ENCODE data around the gene BEAN1. TPM values are rescaled to one million over a fixed set of nuclear protein-coding genes. Genes with fewer than 3 reads are reported as not detected.

Gene BEAN1
- total RNA-seq, 1 experiment from 2014 or later = 1.9 TPM

GRCh38 chr16:66431760-66432159 is 4.7 kb downstream of the BEAN1 start:
- no TSS peak for BruUV-seq (replicated peaks)
- CTCF ChIA-PET = no interaction called here

GRCh38 chr16:66432429-66432828 is 5.3 kb downstream of the BEAN1 start:
- Histone ChIP-seq H2AFZ (ENCODE audit: low read length) (no peak overlapping the region), H3K27ac (ENCODE audit: low read length) (no peak overlapping the region), H3K4me1 (ENCODE audit: insufficient read depth, low read length) (peaks cover 10% of the 10 kb centered on the region), H3K79me2 (ENCODE audit: low read length) (no peaks in the 10 kb centered on the region), H3K4me2 (ENCODE audit: low read length) (no peak overlapping the region), H3F3A (ENCODE audit: low read length, unreplicated experiment) (no peaks in the 10 kb centered on the region), H4K20me1 (ENCODE audit: low read length) (no peaks in the 10 kb centered on the region), H3K4me3 (ENCODE audit: low read length) (no peak overlapping the region), H3K27me3 (ENCODE audit: low read length) (no peaks in the 10 kb centered on the region), H3K9ac (ENCODE audit: low read length) (no peak overlapping the region), H3K9me2 (replicated peaks; ENCODE audit: low read length) (no peaks in the 10 kb centered on the region), H3K36me3 (ENCODE audit: low read depth, low read length) (no peaks in the 10 kb centered on the region), H3K9me3 (ENCODE audit: low read length) (no peaks in the 10 kb centered on the region)
- DNase-seq (no peak), ATAC-seq (no peak)
- TF ChIP-seq CTCF (conservative IDR thresholded peaks at IDR 0.05; ENCODE audit: low read depth, low read length) (no peak), EZH2 (IDR thresholded peaks at IDR 0.05; ENCODE audit: low read length, unreplicated experiment) (no peak), EZH2phosphoT487 (IDR thresholded peaks at IDR 0.05; ENCODE audit: borderline replicate concordance, low read length) (no peak)
- ChIA-PET POLR2A (ENCODE audit: unreplicated experiment) (no interaction called here), CTCF (no interaction called here)
- intact Hi-C loops (cut with micrococcal nuclease) = no loop called here
- no TSS peak for BruUV-seq (replicated peaks)

More at GRCh38 chr16:66431760-66432159, 4.7 kb downstream of the BEAN1 start:
- Histone ChIP-seq H3K36me3 (ENCODE audit: low read depth, low read length) (no peaks in the 10 kb centered on the region), H3K4me2 (ENCODE audit: low read length) (no peak overlapping the region), H2AFZ (ENCODE audit: low read length) (no peak overlapping the region), H3K27me3 (ENCODE audit: low read length) (no peaks in the 10 kb centered on the region), H3K79me2 (ENCODE audit: low read length) (no peaks in the 10 kb centered on the region), H3K9me3 (ENCODE audit: low read length) (no peaks in the 10 kb centered on the region), H3K4me3 (ENCODE audit: low read length) (no peak overlapping the region), H3K9me2 (replicated peaks; ENCODE audit: low read length) (no peaks in the 10 kb centered on the region), H4K20me1 (ENCODE audit: low read length) (no peaks in the 10 kb centered on the region), H3K4me1 (ENCODE audit: insufficient read depth, low read length) (peaks cover 10% of the 10 kb centered on the region), H3F3A (ENCODE audit: low read length, unreplicated experiment) (no peaks in the 10 kb centered on the region), H3K27ac (ENCODE audit: low read length) (no peak overlapping the region), H3K9ac (ENCODE audit: low read length) (no peak overlapping the region)
- intact Hi-C loops (cut with micrococcal nuclease) = no loop called here
- DNase-seq = no peak
- TF ChIP-seq EZH2phosphoT487 (IDR thresholded peaks at IDR 0.05; ENCODE audit: borderline replicate concordance, low read length) = no peak
- no peak for ATAC-seq
- POLR2A ChIA-PET (ENCODE audit: unreplicated experiment) = no interaction called here

GRCh38 chr16:66434619-66435430 is 7.7 kb downstream of the BEAN1 start:
- no peak for TF ChIP-seq EZH2 (IDR thresholded peaks at IDR 0.05; ENCODE audit: low read length, unreplicated experiment)
- TF ChIP-seq EZH2phosphoT487 (IDR thresholded peaks at IDR 0.05; ENCODE audit: borderline replicate concordance, low read length) = no peak
- Histone ChIP-seq H3K9me3 (ENCODE audit: low read length) (no peaks in the 10 kb centered on the region), H3K9ac (ENCODE audit: low read length) (no peak overlapping the region), H3K27ac (ENCODE audit: low read length) (no peak overlapping the region), H2AFZ (ENCODE audit: low read length) (no peak overlapping the region), H3K4me2 (ENCODE audit: low read length) (no peak overlapping the region), H3K36me3 (ENCODE audit: low read depth, low read length) (no peaks in the 10 kb centered on the region), H3K9me2 (replicated peaks; ENCODE audit: low read length) (no peaks in the 10 kb centered on the region), H3F3A (ENCODE audit: low read length, unreplicated experiment) (no peaks in the 10 kb centered on the region), H4K20me1 (ENCODE audit: low read length) (no peaks in the 10 kb centered on the region), H3K27me3 (ENCODE audit: low read length) (no peaks in the 10 kb centered on the region), H3K79me2 (ENCODE audit: low read length) (no peaks in the 10 kb centered on the region), H3K4me3 (ENCODE audit: low read length) (no peak overlapping the region), H3K4me1 (ENCODE audit: insufficient read depth, low read length) (peaks cover 10% of the 10 kb centered on the region)
- POLR2A ChIA-PET (ENCODE audit: unreplicated experiment) = no interaction called here
- no peak for ATAC-seq
- BruUV-seq (replicated peaks) = no TSS peak
- intact Hi-C loops (cut with micrococcal nuclease) = no loop called here
- CTCF ChIA-PET = no interaction called here
- no peak for DNase-seq

Data from PC-3 (cell line).